Measurements from ENCODE around the gene MEX3C. TPM values are rescaled to one million over a fixed set of nuclear protein-coding genes. Genes with fewer than 3 reads are reported as not detected.
A peak's percentile ranks its signal among the peaks of the same experiment; 100 is the strongest.

The MEX3C gene
- total RNA-seq, 2 donors from 2014 or later = 15.9 to 16.2 TPM

DNA sequence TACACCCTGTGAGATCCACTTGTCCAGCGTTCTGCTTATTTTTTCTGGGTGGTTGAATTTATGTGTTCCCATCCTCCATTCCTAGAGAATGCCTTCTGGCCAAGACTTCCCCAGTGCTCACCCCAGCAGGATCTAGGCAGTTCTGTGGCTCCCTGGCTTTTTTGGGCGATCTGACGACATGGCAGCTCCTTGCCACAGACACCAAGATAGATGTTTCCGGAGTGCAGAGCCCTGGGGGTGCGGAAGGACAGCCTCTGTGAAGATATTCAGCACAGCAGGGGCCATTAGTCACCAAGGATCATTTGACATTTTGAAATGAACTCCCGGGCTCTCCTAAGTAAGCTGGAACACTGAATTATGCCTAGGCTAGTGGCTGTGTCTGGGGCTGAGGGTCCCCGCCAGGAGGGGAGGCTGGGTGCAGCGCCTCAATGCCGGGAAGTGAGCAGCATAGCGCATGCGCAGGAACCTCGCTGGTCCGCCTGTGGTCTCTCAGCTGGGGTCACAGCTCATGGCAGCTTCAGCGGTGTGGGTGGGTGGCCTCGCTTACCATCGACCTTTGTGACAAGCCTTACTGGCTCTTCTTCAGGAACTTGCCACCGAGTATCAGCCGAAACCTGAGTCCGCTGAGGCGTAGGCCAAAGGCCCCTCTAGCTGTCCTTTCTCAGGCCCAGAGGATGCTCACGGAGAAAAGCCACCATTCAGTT is 60.3 kb downstream of the MEX3C start:
- H3K4me1 ChIP-seq = no peaks in the 10 kb centered on the region
- no peak for DNase-seq (ENCODE audit: low spot score)
- no peak overlapping the region for H3K27ac ChIP-seq
- no peak overlapping the region for H3K4me3 ChIP-seq
- TF ChIP-seq CTCF (IDR thresholded peaks at IDR 0.05) = no peak
- no peaks in the 10 kb centered on the region for H3K27me3 ChIP-seq
- H3K9me3 ChIP-seq = peaks cover 0 to 3% of the 10 kb centered on the region in 2 donors
- H3K36me3 ChIP-seq = no peaks in the 10 kb centered on the region

- Histone ChIP-seq H3K4me1 (no peaks in the 10 kb centered on the region), H3K4me3 (no peak overlapping the region), H3K27me3 (no peaks in the 10 kb centered on the region), H3K9me3 (peaks cover 0 to under 1% of the 10 kb centered on the region in 2 donors), H3K36me3 (no peaks in the 10 kb centered on the region), H3K27ac (no peak overlapping the region)
- no peak for DNase-seq (ENCODE audit: low spot score)
- TF ChIP-seq CTCF (IDR thresholded peaks at IDR 0.05) = peak in 1 of 2 donors; percentile 17
These were observed 61.7 kb downstream of the MEX3C start for GRCh38 chr18:51135795-51136194.

GRCh38 chr18:51135364-51135763 is 62.1 kb downstream of the MEX3C start:
- DNase-seq (ENCODE audit: low spot score) = no peak
- no peak overlapping the region for H3K4me3 ChIP-seq
- H3K36me3 ChIP-seq = no peaks in the 10 kb centered on the region
- no peaks in the 10 kb centered on the region for H3K4me1 ChIP-seq
- H3K9me3 ChIP-seq = no peaks in the 10 kb centered on the region
- no peaks in the 10 kb centered on the region for H3K27me3 ChIP-seq
- TF ChIP-seq CTCF (IDR thresholded peaks at IDR 0.05) = no peak
- no peak overlapping the region for H3K27ac ChIP-seq

- H3K27ac ChIP-seq = no peak overlapping the region
- no peak for DNase-seq (ENCODE audit: low spot score)
- H3K27me3 ChIP-seq = no peaks in the 10 kb centered on the region
- no peaks in the 10 kb centered on the region for H3K9me3 ChIP-seq
- no peak for TF ChIP-seq CTCF (IDR thresholded peaks at IDR 0.05)
- no peak overlapping the region for H3K4me3 ChIP-seq
- H3K4me1 ChIP-seq = no peaks in the 10 kb centered on the region
- H3K36me3 ChIP-seq = no peaks in the 10 kb centered on the region
These were observed 62.8 kb downstream of the MEX3C start for GRCh38 chr18:51134721-51135120.

DNA sequence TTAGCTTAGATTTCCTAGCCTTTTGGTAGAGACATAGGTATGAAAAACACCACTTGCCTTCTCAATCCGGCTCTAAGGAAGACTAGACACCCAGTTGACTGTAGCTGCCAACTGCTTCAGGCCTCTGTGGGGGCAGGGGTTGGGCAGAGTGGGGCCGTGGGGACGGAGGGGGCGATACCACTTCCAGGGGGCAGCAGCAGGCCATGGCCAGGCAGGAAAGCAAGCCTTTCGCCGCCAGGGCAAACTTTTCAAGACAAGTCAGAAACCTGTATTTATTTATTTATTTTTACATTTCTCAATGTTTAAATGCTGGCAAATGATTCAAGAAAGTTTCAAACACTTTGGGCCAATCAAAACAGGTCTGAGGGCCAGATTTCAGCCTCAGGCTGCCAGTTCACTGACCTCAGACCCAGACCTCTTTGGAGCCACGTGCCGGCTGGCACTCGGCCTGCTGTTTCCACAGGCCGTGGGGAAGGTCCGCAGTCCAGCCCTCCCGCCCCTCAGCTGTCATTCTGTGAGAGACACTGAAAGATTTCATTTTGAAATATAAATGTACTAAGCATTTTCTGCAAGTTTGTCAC is 63.8 kb downstream of the MEX3C start:
- Histone ChIP-seq H3K4me1 (no peaks in the 10 kb centered on the region), H3K4me3 (no peak overlapping the region), H3K9me3 (no peaks in the 10 kb centered on the region), H3K36me3 (no peaks in the 10 kb centered on the region), H3K27me3 (no peaks in the 10 kb centered on the region), H3K27ac (no peak overlapping the region)
- DNase-seq (ENCODE audit: low spot score) = no peak
- no peak for TF ChIP-seq CTCF (IDR thresholded peaks at IDR 0.05)

Measured in right atrium auricular region (tissue), 2 donors.